ENCODE measurements around the gene TPK1.

TPK1 gene

DNA sequence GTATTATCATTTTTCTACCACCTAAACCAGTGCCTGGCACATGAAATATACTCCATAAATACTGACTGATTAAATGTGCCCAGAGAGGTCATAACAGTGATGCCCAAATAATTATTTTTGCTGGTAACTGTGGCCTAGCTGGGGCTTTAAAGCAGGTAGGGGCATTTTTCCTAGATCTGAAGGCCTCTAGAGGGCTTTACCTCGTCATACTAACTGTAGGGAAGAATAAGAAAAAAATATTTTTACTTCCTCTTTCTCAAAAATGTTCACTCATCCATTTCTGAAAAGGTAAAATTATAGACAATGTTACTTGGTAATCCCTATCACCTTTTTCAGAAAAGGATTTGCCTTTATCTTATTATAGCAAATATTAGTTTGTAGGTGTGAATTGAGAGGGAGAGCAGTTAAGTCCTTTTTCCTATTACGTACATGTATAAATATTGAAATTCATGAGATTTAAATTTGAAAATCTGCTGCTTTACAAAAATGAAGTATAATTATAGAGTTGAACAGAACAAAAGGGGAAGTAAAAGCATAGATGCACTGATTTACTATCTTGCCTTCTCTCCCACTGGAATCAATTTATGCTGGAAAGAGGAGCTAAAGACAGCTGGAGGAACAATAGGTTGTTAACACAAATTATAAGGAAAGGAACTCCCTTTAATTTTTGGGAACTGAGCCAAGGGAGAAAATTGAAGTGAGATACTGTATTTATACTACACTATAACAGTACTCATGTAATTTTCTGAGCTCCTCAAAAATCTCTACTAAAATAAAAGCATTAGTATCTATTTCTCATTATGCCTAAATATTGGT is 360.8 kb downstream of the TPK1 start:
- H3K4me3 ChIP-seq (replicated peaks; ENCODE audit: low read depth, low read length) = no peak overlapping the region
- DNase-seq (ENCODE audit: extremely low read depth, insufficient read length) = no peak

DNA sequence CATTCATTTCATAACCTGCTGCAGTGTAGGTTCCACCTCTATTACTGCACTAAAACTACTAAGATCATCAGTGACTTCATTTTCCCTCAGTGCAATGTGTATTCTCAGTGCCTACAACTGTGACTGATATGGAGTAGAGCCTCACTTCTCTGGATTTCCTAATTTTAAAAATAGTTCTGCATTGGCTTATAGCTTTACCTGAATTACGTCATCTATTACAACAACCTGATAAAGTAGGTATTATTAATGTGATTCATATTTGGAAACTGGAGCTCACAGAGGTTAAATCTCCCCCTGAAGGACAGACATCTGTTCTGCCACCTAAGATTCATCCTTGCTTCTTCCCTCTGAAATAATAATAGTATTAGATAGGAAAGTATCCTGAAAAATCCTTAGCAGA is 361.5 kb downstream of the TPK1 start:
- TF ChIP-seq, protein P1, sequence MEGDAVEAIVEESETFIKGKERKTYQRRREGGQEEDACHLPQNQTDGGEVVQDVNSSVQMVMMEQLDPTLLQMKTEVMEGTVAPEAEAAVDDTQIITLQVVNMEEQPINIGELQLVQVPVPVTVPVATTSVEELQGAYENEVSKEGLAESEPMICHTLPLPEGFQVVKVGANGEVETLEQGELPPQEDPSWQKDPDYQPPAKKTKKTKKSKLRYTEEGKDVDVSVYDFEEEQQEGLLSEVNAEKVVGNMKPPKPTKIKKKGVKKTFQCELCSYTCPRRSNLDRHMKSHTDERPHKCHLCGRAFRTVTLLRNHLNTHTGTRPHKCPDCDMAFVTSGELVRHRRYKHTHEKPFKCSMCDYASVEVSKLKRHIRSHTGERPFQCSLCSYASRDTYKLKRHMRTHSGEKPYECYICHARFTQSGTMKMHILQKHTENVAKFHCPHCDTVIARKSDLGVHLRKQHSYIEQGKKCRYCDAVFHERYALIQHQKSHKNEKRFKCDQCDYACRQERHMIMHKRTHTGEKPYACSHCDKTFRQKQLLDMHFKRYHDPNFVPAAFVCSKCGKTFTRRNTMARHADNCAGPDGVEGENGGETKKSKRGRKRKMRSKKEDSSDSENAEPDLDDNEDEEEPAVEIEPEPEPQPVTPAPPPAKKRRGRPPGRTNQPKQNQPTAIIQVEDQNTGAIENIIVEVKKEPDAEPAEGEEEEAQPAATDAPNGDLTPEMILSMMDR (IDR thresholded peaks at IDR 0.05; ENCODE audit: insufficient read depth, low read length, poor library complexity, severe bottlenecking) = no peak
- no peak for DNase-seq (ENCODE audit: extremely low read depth, insufficient read length)
- Histone ChIP-seq H3K36me3 (ENCODE audit: control insufficient read depth, insufficient read depth, low read length) (no peaks in the 10 kb centered on the region), H3K4me3 (replicated peaks; ENCODE audit: low read depth, low read length) (no peak overlapping the region), H3K27me3 (replicated peaks; ENCODE audit: control insufficient read depth, insufficient read depth, low read length) (no peaks in the 10 kb centered on the region)

More for the DNA sequence above, 360.8 kb downstream of the TPK1 start:
- Histone ChIP-seq H3K27me3 (replicated peaks; ENCODE audit: control insufficient read depth, insufficient read depth, low read length) (no peaks in the 10 kb centered on the region), H3K36me3 (ENCODE audit: control insufficient read depth, insufficient read depth, low read length) (no peaks in the 10 kb centered on the region)
- TF ChIP-seq, protein P1 (IDR thresholded peaks at IDR 0.05; ENCODE audit: insufficient read depth, low read length, poor library complexity, severe bottlenecking) = no peak

DNA sequence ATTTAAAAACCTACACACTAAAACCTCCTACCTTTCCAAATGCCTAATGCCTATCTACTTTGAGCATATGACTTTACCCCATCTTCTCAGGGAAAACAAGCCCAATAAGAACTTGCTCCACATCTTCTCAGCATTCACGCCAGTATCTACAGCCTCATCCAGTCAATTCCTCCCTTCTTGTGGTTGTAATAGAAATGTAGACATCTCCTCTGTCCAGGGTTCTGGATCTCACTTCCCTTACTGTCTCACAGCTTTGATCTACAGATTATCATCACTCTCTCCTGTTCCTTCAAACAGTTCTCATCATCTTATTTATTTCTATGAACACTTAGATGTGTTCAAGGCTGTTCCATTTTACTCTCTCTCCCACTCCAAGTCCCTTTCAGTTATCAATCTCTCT is 361.9 kb downstream of the TPK1 start:
- H3K4me3 ChIP-seq (replicated peaks; ENCODE audit: low read depth, low read length) = no peak overlapping the region
- H3K36me3 ChIP-seq (ENCODE audit: control insufficient read depth, insufficient read depth, low read length) = no peaks in the 10 kb centered on the region
- TF ChIP-seq, protein P1 (IDR thresholded peaks at IDR 0.05; ENCODE audit: insufficient read depth, low read length, poor library complexity, severe bottlenecking) = no peak
- no peak for DNase-seq (ENCODE audit: extremely low read depth, insufficient read length)
- no peaks in the 10 kb centered on the region for H3K27me3 ChIP-seq (replicated peaks; ENCODE audit: control insufficient read depth, insufficient read depth, low read length)

DNA sequence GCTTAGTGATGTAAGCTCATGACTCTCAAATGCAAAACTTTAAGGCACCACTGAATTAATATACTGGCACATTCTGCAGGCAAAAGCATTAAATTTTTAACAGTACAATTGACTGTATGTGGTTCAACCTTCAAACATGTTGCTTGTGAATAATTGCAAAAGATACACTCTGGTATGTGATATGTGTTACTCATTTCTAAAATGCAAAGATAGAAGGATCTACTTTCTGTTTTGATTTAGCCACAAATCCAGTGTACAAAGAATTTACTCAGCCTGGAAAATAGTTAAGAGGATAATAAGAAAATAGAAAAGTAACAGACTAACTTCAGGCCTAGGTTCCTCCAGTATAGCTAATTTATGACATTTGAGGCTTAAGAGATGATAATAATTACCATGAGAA is 365.8 kb downstream of the TPK1 start:
- no peaks in the 10 kb centered on the region for H3K27me3 ChIP-seq (replicated peaks; ENCODE audit: control insufficient read depth, insufficient read depth, low read length)
- H3K36me3 ChIP-seq (ENCODE audit: control insufficient read depth, insufficient read depth, low read length) = no peaks in the 10 kb centered on the region
- H3K4me3 ChIP-seq (replicated peaks; ENCODE audit: low read depth, low read length) = no peak overlapping the region
- DNase-seq (ENCODE audit: extremely low read depth, insufficient read length) = no peak
- TF ChIP-seq, protein P1 (IDR thresholded peaks at IDR 0.05; ENCODE audit: insufficient read depth, low read length, poor library complexity, severe bottlenecking) = no peak

DNA sequence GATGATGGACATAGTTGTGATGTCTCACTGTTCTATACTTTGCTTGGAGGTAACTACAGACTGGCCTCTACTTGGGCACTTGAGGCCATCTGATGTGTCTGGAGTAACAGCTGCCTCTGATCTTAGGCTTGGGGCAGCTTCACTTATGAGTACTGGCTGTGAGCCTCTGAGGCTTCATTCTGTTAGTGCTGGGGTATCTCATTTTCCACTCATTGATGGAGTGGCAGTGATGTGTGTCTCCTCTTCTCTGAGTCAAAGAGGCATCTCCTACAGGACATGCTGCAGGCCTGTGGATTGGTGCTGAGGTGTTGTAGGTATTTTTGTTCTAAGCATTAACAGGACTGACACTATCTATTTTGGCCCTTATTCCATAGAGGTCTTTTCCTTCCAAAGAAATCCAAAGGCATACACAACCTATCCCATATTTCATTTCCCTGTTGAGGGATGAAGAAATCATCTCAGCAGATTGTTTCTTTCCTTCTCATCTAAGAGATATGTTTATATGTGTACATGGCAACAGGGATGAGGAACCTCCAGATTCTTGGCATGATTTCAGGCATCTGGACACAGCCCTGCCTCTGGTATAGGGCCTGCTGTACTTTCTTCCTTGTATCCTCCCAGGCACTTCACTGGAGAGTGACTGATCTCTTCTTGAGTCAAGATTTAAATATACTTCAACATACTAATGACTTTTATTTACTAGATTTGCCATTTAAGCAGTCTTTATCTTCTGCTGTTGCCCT is 366.7 kb downstream of the TPK1 start:
- TF ChIP-seq, protein P1 (IDR thresholded peaks at IDR 0.05; ENCODE audit: insufficient read depth, low read length, poor library complexity, severe bottlenecking) = no peak
- Histone ChIP-seq H3K36me3 (ENCODE audit: control insufficient read depth, insufficient read depth, low read length) (no peaks in the 10 kb centered on the region), H3K4me3 (replicated peaks; ENCODE audit: low read depth, low read length) (no peak overlapping the region), H3K27me3 (replicated peaks; ENCODE audit: control insufficient read depth, insufficient read depth, low read length) (no peaks in the 10 kb centered on the region)
- DNase-seq (ENCODE audit: extremely low read depth, insufficient read length) = no peak
